Lower leg skin (tissue), 4 donors: ENCODE data around the gene PLEK2. TPM values are rescaled to one million over a fixed set of nuclear protein-coding genes. Genes with fewer than 3 reads are reported as not detected.

Experiments
- DNase-seq, 2 donors: peaks; one replicate each; pipeline ENCODE4 v3.0.0-alpha.2; 2019; ENCODE audit warnings: low spot score in 2 of 2
- H3K4me3 ChIP-seq: fragments of 200-600 bp; sonication (generic); 2 replicates; pipeline ENCODE4 v1.5.1; 2017; ENCODE audit warnings: mild to moderate bottlenecking, low read depth; ENCODE audit not compliant: poor library complexity, severe bottlenecking
- CTCF ChIP-seq, 3 donors: fragments of 450-650 bp; IDR thresholded peaks; one replicate each; pipeline ENCODE4 v1.5.1; 2016; ENCODE audit warnings: antibody characterized with exemption in 3 of 3, mild to moderate bottlenecking in 3 of 3, moderate library complexity in 2 of 3
- POLR2A ChIP-seq, 2 donors: fragments of 450-650 bp; IDR thresholded peaks; one replicate each; pipeline ENCODE4 v1.6.1; 2016 to 2017; ENCODE audit warnings: antibody characterized with exemption in 2 of 2, mild to moderate bottlenecking in 1 of 2, moderate library complexity in 1 of 2
- WGBS, 2 donors: methylation state at CpG; one replicate each; pipeline ENCODE4 v1.1.5; 2018; 5-methylcytosine and 5-hydroxymethylcytosine counted together
- intact Hi-C: fragments of 100-400 bp; cut with DNase I; formaldehyde crosslinking; loops from one replicate; pipeline ENCODE4 v1.15.0; 2023; ENCODE audit warnings: low total_unique reads
- total RNA-seq, 4 donors: library from RNA; depleted of rRNA; stranded (reverse); fragments of >200 nt; gene quantifications; one replicate each; pipeline ENCODE4 v1.1.0, GENCODE V29; 2016

PLEK2 gene
- total RNA-seq, 4 donors from 2014 or later = 23.0 to 33.0 (median 29.5) TPM

- intact Hi-C loops = no loop called here
- DNase-seq = peak in 1 of 2 donors; percentile 21
These were observed 52.8 kb downstream of the PLEK2 start for GRCh38 chr14:67358924-67359774.

DNA sequence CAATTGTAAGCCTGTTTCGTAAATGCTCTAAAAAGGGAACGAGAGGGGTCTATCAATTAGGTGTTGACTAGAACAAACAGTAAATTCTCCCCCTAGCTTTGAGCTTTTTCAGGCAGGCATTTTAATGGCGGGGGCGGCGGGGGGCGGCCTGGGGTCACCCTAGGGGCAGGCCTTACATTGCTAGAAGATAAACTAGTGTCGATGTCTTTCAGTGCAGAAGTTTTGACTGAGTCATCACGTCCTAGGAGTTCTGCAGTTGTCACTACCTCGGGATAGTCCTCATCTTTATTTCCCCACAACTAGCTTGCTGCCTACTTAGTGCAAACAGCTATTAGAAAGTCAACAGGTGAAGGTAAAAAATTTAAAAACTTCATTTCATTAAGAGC, 54.0 kb downstream of the PLEK2 start:
- intact Hi-C loops = no loop called here
- no peak for TF ChIP-seq CTCF (IDR thresholded peaks at IDR 0.05)
- no peak for TF ChIP-seq POLR2A (IDR thresholded peaks at IDR 0.05)
- no peak overlapping the region for H3K4me3 ChIP-seq
- no peak for DNase-seq
- WGBS, 2 donors = 55 to 58% methylated on average over 9 of the region's 9 CpGs

More at GRCh38 chr14:67358924-67359774, 52.8 kb downstream of the PLEK2 start:
- H3K4me3 ChIP-seq = peak overlapping the region; percentile 62
- TF ChIP-seq CTCF (IDR thresholded peaks at IDR 0.05) (no peak), POLR2A (IDR thresholded peaks at IDR 0.05) (no peak)
- WGBS, 2 donors = 1 to 2% methylated on average over 38 of the region's 38 CpGs

- intact Hi-C loops = no loop called here
- no peak for DNase-seq
- TF ChIP-seq POLR2A (IDR thresholded peaks at IDR 0.05) (no peak), CTCF (IDR thresholded peaks at IDR 0.05) (no peak)
- whole genome bisulfite sequencing, 2 donors = 54 to 65% methylated on average over 4 of the region's 4 CpGs
- no peak overlapping the region for H3K4me3 ChIP-seq
These were observed 54.6 kb downstream of the PLEK2 start for GRCh38 chr14:67357186-67357968.

- TF ChIP-seq POLR2A (IDR thresholded peaks at IDR 0.05) (no peak), CTCF (IDR thresholded peaks at IDR 0.05) (no peak)
- no peak for DNase-seq
These were observed 59.9 kb downstream of the PLEK2 start for GRCh38 chr14:67352055-67352454.

GRCh38 chr14:67345583-67345982, 66.4 kb downstream of the PLEK2 start:
- intact Hi-C loops = no loop called here
- no peak for DNase-seq
- TF ChIP-seq CTCF (IDR thresholded peaks at IDR 0.05) (no peak), POLR2A (IDR thresholded peaks at IDR 0.05) (no peak)
- no peak overlapping the region for H3K4me3 ChIP-seq

More at GRCh38 chr14:67352055-67352454, 59.9 kb downstream of the PLEK2 start:
- intact Hi-C loops = no loop called here
- 85 to 87% methylated on average over 5 of the region's 5 CpGs for WGBS, 2 donors
- no peak overlapping the region for H3K4me3 ChIP-seq
